Mesendoderm (in vitro differentiated cells): ENCODE data around the gene PPIA.
"Not testable (repeated sequence)": the region's sequence is repeated elsewhere in the genome, so short reads cannot be mapped to it uniquely, and the experiment has no call there.

Experiments
- DNase-seq: peaks from one replicate; pipeline ENCODE4 v3.0.0; 2013
- H2AK5ac ChIP-seq: 2 replicates; pipeline ENCODE4 v1.6.1; 2013; ENCODE audit warnings: low read length, inconsistent platforms
- H2BK120ac ChIP-seq: 2 replicates; pipeline ENCODE4 v1.6.1; 2013; ENCODE audit warnings: low read depth, mild to moderate bottlenecking, low read length, moderate library complexity, mixed read lengths
- H2BK15ac ChIP-seq: replicated peaks from 2 replicates; pipeline ENCODE4 v1.6.1; 2013; ENCODE audit warnings: low read depth, mild to moderate bottlenecking, moderate library complexity
- H2BK5ac ChIP-seq: 2 replicates; pipeline ENCODE4 v1.6.1; 2013; ENCODE audit warnings: low read length, inconsistent platforms
- H3K18ac ChIP-seq: 2 replicates; pipeline ENCODE4 v1.6.1; 2013; ENCODE audit warnings: mild to moderate bottlenecking, low read length, mixed read lengths
- H3K23ac ChIP-seq: one replicate; pipeline ENCODE4 v1.6.1; 2013; ENCODE audit warnings: low read length
- H3K27ac ChIP-seq: 2 replicates; pipeline ENCODE4 v1.5.1; 2013; ENCODE audit warnings: low read depth, mild to moderate bottlenecking, inconsistent platforms, low read length, moderate library complexity
- H3K27me3 ChIP-seq: 2 replicates; pipeline ENCODE4 v1.6.1; 2013; ENCODE audit warnings: low read length, control low read depth, mild to moderate bottlenecking, inconsistent platforms; ENCODE audit not compliant: insufficient read depth, poor library complexity
- H3K36me3 ChIP-seq: 2 replicates; pipeline ENCODE4 v1.6.1; 2013; ENCODE audit warnings: low read length, inconsistent platforms; ENCODE audit not compliant: control insufficient read depth, insufficient read depth
- H3K4ac ChIP-seq: one replicate; pipeline ENCODE4 v1.6.1; 2013; ENCODE audit warnings: low read depth, mild to moderate bottlenecking, low read length, moderate library complexity
- H3K4me1 ChIP-seq: 2 replicates; pipeline ENCODE4 v1.6.1; 2013; ENCODE audit warnings: low read depth, low read length, inconsistent platforms; ENCODE audit not compliant: control insufficient read depth
- H3K4me2 ChIP-seq: 2 replicates; pipeline ENCODE4 v1.6.1; 2013; ENCODE audit warnings: low read length
- H3K4me3 ChIP-seq: 2 replicates; pipeline ENCODE4 v1.5.1; 2013; ENCODE audit warnings: mild to moderate bottlenecking, low read length
- H3K56ac ChIP-seq: one replicate; pipeline ENCODE4 v1.6.1; 2013; ENCODE audit warnings: low read length
- H3K79me1 ChIP-seq: 2 replicates; pipeline ENCODE4 v1.6.1; 2013; ENCODE audit warnings: low read length, inconsistent platforms
- H3K79me2 ChIP-seq: 2 replicates; pipeline ENCODE4 v1.6.1; 2013; ENCODE audit warnings: mild to moderate bottlenecking, low read length; ENCODE audit not compliant: control insufficient read depth, insufficient read depth
- H3K9ac ChIP-seq: 2 replicates; pipeline ENCODE4 v1.6.1; 2013; ENCODE audit warnings: low read length, inconsistent platforms
- H4K5ac ChIP-seq: one replicate; pipeline ENCODE4 v1.6.1; 2013; ENCODE audit warnings: low read length
- H4K8ac ChIP-seq: one replicate; pipeline ENCODE4 v1.6.1; 2013; ENCODE audit warnings: low read depth, mild to moderate bottlenecking, control low read depth, low read length, moderate library complexity
- WGBS: extraction: QIAGEN DNeasy Blood & Tissue Kit; methylation state at CpG from one replicate; pipeline ENCODE4 v1.1.7; 2013; ENCODE audit warnings: low lambda C conversion rate, missing lambda C conversion rate; ENCODE audit not compliant: insufficient coverage; ENCODE audit errors: extremely low coverage; 5-methylcytosine and 5-hydroxymethylcytosine counted together

PPIA gene

GRCh38 chr7:44776211-44776610 is 20.3 kb upstream of the PPIA start:
- no peak overlapping the region for H2BK15ac ChIP-seq
- H3K79me2 ChIP-seq, result no peaks in the 10 kb centered on the region
- no CpG with 5 or more reads among the region's 3 CpGs for WGBS
- no peaks in the 10 kb centered on the region for H3K4me1 ChIP-seq
- no peak overlapping the region for H3K18ac ChIP-seq
- H4K5ac ChIP-seq, result no peak overlapping the region
- H3K9ac ChIP-seq, result no peak overlapping the region
- no peak overlapping the region for H3K56ac ChIP-seq
- H3K27me3 ChIP-seq, result no peaks in the 10 kb centered on the region
- H3K27ac ChIP-seq, result no peak overlapping the region
- no peak overlapping the region for H2BK5ac ChIP-seq
- no peak overlapping the region for H4K8ac ChIP-seq
- H3K4me2 ChIP-seq, result no peak overlapping the region
- H3K36me3 ChIP-seq, result no peaks in the 10 kb centered on the region
- no peak for DNase-seq
- H2BK120ac ChIP-seq, result no peak overlapping the region
- no peaks in the 10 kb centered on the region for H3K79me1 ChIP-seq
- no peak overlapping the region for H3K4me3 ChIP-seq
- no peak overlapping the region for H3K23ac ChIP-seq
- H3K4ac ChIP-seq, result no peak overlapping the region
- no peak overlapping the region for H2AK5ac ChIP-seq

GRCh38 chr7:44782460-44782859 is 14.0 kb upstream of the PPIA start:
- no peak overlapping the region for H3K4ac ChIP-seq

GRCh38 chr7:44783407-44783806 is 13.1 kb upstream of the PPIA start:
- Histone ChIP-seq H3K23ac (no peak overlapping the region), H4K8ac (no peak overlapping the region), H3K9ac (no peak overlapping the region), H2BK15ac (no peak overlapping the region), H3K4me1 (no peaks in the 10 kb centered on the region), H3K56ac (no peak overlapping the region), H2BK120ac (no peak overlapping the region), H3K27ac (no peak overlapping the region), H3K27me3 (no peaks in the 10 kb centered on the region), H3K4me3 (no peak overlapping the region), H2AK5ac (no peak overlapping the region), H4K5ac (no peak overlapping the region), H3K36me3 (no peaks in the 10 kb centered on the region), H2BK5ac (no peak overlapping the region), H3K4ac (no peak overlapping the region), H3K18ac (no peak overlapping the region), H3K79me1 (no peaks in the 10 kb centered on the region), H3K79me2 (no peaks in the 10 kb centered on the region), H3K4me2 (no peak overlapping the region)
- DNase-seq, result no peak

More at GRCh38 chr7:44782460-44782859, 14.0 kb upstream of the PPIA start:
- no peaks in the 10 kb centered on the region for H3K79me2 ChIP-seq
- no peaks in the 10 kb centered on the region for H3K36me3 ChIP-seq
- no peaks in the 10 kb centered on the region for H3K79me1 ChIP-seq
- H2AK5ac ChIP-seq, result no peak overlapping the region
- no peaks in the 10 kb centered on the region for H3K4me1 ChIP-seq
- H3K27ac ChIP-seq, result no peak overlapping the region
- no peaks in the 10 kb centered on the region for H3K27me3 ChIP-seq
- H2BK5ac ChIP-seq, result no peak overlapping the region
- no CpG with 5 or more reads among the region's 1 CpG for WGBS
- H3K18ac ChIP-seq, result no peak overlapping the region
- H3K23ac ChIP-seq, result no peak overlapping the region
- H3K4me2 ChIP-seq, result no peak overlapping the region
- H3K4me3 ChIP-seq, result no peak overlapping the region
- no peak overlapping the region for H3K56ac ChIP-seq
- H2BK15ac ChIP-seq, result no peak overlapping the region
- no peak overlapping the region for H4K5ac ChIP-seq
- H3K9ac ChIP-seq, result no peak overlapping the region
- DNase-seq, result no peak
- no peak overlapping the region for H2BK120ac ChIP-seq
- H4K8ac ChIP-seq, result no peak overlapping the region

GRCh38 chr7:44784364-44784763 is 12.1 kb upstream of the PPIA start:
- no CpG with 5 or more reads among the region's 1 CpG for WGBS
- H3K4me1 ChIP-seq, result no peaks in the 10 kb centered on the region
- H3K79me2 ChIP-seq, result no peaks in the 10 kb centered on the region

GRCh38 chr7:44785218-44785617 is 11.3 kb upstream of the PPIA start:
- not testable (repeated sequence) for H2AK5ac ChIP-seq, H4K8ac ChIP-seq, H3K18ac ChIP-seq, H3K23ac ChIP-seq, H3K79me1 ChIP-seq, H3K4me3 ChIP-seq, H2BK15ac ChIP-seq, H2BK5ac ChIP-seq, H3K56ac ChIP-seq, H3K4me1 ChIP-seq, H3K4ac ChIP-seq, H3K36me3 ChIP-seq, H3K79me2 ChIP-seq, H4K5ac ChIP-seq, H2BK120ac ChIP-seq, H3K27me3 ChIP-seq, H3K9ac ChIP-seq, DNase-seq, H3K27ac ChIP-seq, H3K4me2 ChIP-seq
- no CpG with 5 or more reads among the region's 3 CpGs for whole genome bisulfite sequencing

More at GRCh38 chr7:44784364-44784763, 12.1 kb upstream of the PPIA start:
- no peak overlapping the region for H3K27ac ChIP-seq
- H3K9ac ChIP-seq, result no peak overlapping the region
- H2BK120ac ChIP-seq, result no peak overlapping the region
- H2AK5ac ChIP-seq, result no peak overlapping the region
- H3K4ac ChIP-seq, result no peak overlapping the region
- H3K79me1 ChIP-seq, result no peaks in the 10 kb centered on the region
- no peak overlapping the region for H2BK5ac ChIP-seq
- H3K36me3 ChIP-seq, result no peaks in the 10 kb centered on the region
- H3K18ac ChIP-seq, result no peak overlapping the region
- no peak overlapping the region for H4K5ac ChIP-seq
- no peak overlapping the region for H3K4me3 ChIP-seq
- no peak overlapping the region for H3K4me2 ChIP-seq
- no peak overlapping the region for H2BK15ac ChIP-seq
- H3K23ac ChIP-seq, result no peak overlapping the region
- no peak overlapping the region for H3K56ac ChIP-seq
- H4K8ac ChIP-seq, result no peak overlapping the region
- H3K27me3 ChIP-seq, result no peaks in the 10 kb centered on the region
- no peak for DNase-seq

- no peak for DNase-seq
- Histone ChIP-seq H3K79me2 (no peaks in the 10 kb centered on the region), H3K27me3 (no peaks in the 10 kb centered on the region), H3K27ac (no peak overlapping the region), H3K4me3 (no peak overlapping the region), H2BK120ac (no peak overlapping the region), H3K9ac (no peak overlapping the region), H2BK15ac (no peak overlapping the region), H3K4ac (no peak overlapping the region), H3K79me1 (no peaks in the 10 kb centered on the region), H3K36me3 (no peaks in the 10 kb centered on the region), H3K18ac (no peak overlapping the region), H3K4me2 (no peak overlapping the region), H2AK5ac (no peak overlapping the region), H4K8ac (no peak overlapping the region), H4K5ac (no peak overlapping the region), H3K23ac (no peak overlapping the region), H3K56ac (no peak overlapping the region), H2BK5ac (no peak overlapping the region), H3K4me1 (no peaks in the 10 kb centered on the region)
- WGBS, result no CpG with 5 or more reads among the region's 4 CpGs
These were observed 9.4 kb upstream of the PPIA start for GRCh38 chr7:44787041-44787440.
